ENCODE results near the gene BMP6.

- TF ChIP-seq REST (IDR thresholded peaks at IDR 0.05; ENCODE audit: unreplicated experiment) (no peak), EZH2phosphoT487 (IDR thresholded peaks at IDR 0.05; ENCODE audit: unreplicated experiment) (no peak), CTCF (conservative IDR thresholded peaks at IDR 0.05; ENCODE audit: low read depth in 2 of 2) (no peak)
These were observed 187.0 kb downstream of the BMP6 start for GRCh38 chr6:7912736-7913517.
